ENCODE measurements around the gene WDR90. TPM values are rescaled to one million over a fixed set of nuclear protein-coding genes. Genes with fewer than 3 reads are reported as not detected.

The WDR90 gene
- total RNA-seq, 1 donor from 2014 or later, result 21.2 TPM

DNA sequence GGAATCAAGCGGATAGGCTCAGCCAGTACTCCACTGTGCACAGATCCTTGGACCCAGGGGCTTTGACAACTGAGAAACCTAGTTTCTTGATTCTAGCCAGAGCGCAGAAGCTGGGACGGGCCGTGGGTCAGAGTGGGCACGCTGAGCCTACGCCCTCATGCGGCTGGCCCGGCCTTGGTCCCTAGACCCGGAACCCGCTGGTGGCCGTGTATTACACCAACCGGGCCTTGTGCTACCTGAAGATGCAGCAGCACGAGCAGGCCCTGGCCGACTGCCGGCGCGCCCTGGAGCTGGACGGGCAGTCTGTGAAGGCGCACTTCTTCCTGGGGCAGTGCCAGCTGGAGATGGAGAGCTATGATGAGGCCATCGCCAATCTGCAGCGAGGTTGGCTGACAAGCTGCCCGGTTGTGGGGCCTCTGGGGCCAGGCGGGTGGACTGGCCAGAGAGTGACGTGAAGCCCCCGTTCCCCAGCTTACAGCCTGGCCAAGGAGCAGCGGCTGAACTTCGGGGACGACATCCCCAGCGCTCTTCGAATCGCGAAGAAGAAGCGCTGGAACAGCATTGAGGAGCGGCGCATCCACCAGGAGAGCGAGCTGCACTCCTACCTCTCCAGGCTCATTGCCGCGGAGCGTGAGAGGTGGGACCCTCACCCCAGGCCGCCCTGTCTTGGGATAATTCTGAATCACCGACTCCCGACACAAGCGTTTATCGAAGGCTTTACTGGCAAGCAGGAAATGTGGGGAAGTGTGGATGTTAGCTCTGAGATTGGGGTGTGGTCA, 32.0 kb downstream of the WDR90 start:
- peak; percentile 37 for DNase-seq (ENCODE audit: low read depth)

GRCh38 chr16:681746-682427, 32.7 kb downstream of the WDR90 start:
- H3K36me3 ChIP-seq (ENCODE audit: insufficient read depth, low read length), result peaks cover 3% of the 10 kb centered on the region
- FAIRE-seq (no peak), DNase-seq (ENCODE audit: low read depth) (peak; percentile 16)
- H3K9me3 Mint-ChIP-seq (ENCODE audit: unreplicated experiment), result no peaks in the 10 kb centered on the region
- H3K27me3 Mint-ChIP-seq (ENCODE audit: low read depth, unreplicated experiment), result no peaks in the 10 kb centered on the region
- peak overlapping the region; percentile 90 for H3K9ac ChIP-seq (ENCODE audit: low read length)
- H3K4me2 ChIP-seq (ENCODE audit: low read length), result peak overlapping the region; percentile 98
- H3K79me2 ChIP-seq (ENCODE audit: insufficient read depth, low read length), result peaks cover 55% of the 10 kb centered on the region
- peak overlapping the region; percentile 87 for H3K27ac Mint-ChIP-seq (ENCODE audit: unreplicated experiment)
- H3K4me1 Mint-ChIP-seq (ENCODE audit: low read depth, unreplicated experiment), result peaks cover 13% of the 10 kb centered on the region
- no peak overlapping the region for H3K27ac ChIP-seq (ENCODE audit: low read depth, low read length)
- peaks cover 32% of the 10 kb centered on the region for H3K4me1 ChIP-seq (ENCODE audit: insufficient read depth, low read length)
- H3K36me3 Mint-ChIP-seq (ENCODE audit: low read depth, unreplicated experiment), result peaks cover 8% of the 10 kb centered on the region
- TF ChIP-seq, protein P1, sequence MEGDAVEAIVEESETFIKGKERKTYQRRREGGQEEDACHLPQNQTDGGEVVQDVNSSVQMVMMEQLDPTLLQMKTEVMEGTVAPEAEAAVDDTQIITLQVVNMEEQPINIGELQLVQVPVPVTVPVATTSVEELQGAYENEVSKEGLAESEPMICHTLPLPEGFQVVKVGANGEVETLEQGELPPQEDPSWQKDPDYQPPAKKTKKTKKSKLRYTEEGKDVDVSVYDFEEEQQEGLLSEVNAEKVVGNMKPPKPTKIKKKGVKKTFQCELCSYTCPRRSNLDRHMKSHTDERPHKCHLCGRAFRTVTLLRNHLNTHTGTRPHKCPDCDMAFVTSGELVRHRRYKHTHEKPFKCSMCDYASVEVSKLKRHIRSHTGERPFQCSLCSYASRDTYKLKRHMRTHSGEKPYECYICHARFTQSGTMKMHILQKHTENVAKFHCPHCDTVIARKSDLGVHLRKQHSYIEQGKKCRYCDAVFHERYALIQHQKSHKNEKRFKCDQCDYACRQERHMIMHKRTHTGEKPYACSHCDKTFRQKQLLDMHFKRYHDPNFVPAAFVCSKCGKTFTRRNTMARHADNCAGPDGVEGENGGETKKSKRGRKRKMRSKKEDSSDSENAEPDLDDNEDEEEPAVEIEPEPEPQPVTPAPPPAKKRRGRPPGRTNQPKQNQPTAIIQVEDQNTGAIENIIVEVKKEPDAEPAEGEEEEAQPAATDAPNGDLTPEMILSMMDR (IDR thresholded peaks at IDR 0.05; ENCODE audit: insufficient read depth, low read depth, low read length), result no peak
- no peak for TF ChIP-seq EZH2 (IDR thresholded peaks at IDR 0.05; ENCODE audit: insufficient read depth, low read length)
- H3K9me3 ChIP-seq (ENCODE audit: insufficient read depth, low read depth, low read length), result no peaks in the 10 kb centered on the region
- peaks cover 31% of the 10 kb centered on the region for H4K20me1 ChIP-seq (ENCODE audit: insufficient read depth, low read length)
- no peaks in the 10 kb centered on the region for H3K27me3 ChIP-seq (ENCODE audit: insufficient read depth, low read length)
- peak overlapping the region; percentile 78 for H3K4me3 ChIP-seq (ENCODE audit: insufficient read depth, low read depth, low read length)
- no peak overlapping the region for H2AFZ ChIP-seq (ENCODE audit: low read depth, low read length)
- peak overlapping the region; percentile 89 for H3K4me3 Mint-ChIP-seq (ENCODE audit: unreplicated experiment)

More for the DNA sequence above, 32.0 kb downstream of the WDR90 start:
- Histone ChIP-seq H3K4me3 (ENCODE audit: insufficient read depth, low read depth, low read length) (peak overlapping the region; percentile 78), H3K36me3 (ENCODE audit: insufficient read depth, low read length) (peaks cover 3% of the 10 kb centered on the region), H3K27me3 (ENCODE audit: insufficient read depth, low read length) (no peaks in the 10 kb centered on the region), H3K4me2 (ENCODE audit: low read length) (peak overlapping the region; percentile 98), H3K27ac (ENCODE audit: low read depth, low read length) (peak overlapping the region; percentile 70), H3K79me2 (ENCODE audit: insufficient read depth, low read length) (peaks cover 50% of the 10 kb centered on the region), H3K9me3 (ENCODE audit: insufficient read depth, low read depth, low read length) (no peaks in the 10 kb centered on the region), H2AFZ (ENCODE audit: low read depth, low read length) (no peak overlapping the region), H3K9ac (ENCODE audit: low read length) (peak overlapping the region; percentile 90), H4K20me1 (ENCODE audit: insufficient read depth, low read length) (peaks cover 34% of the 10 kb centered on the region), H3K4me1 (ENCODE audit: insufficient read depth, low read length) (peaks cover 32% of the 10 kb centered on the region)
- peaks cover 9% of the 10 kb centered on the region for H3K36me3 Mint-ChIP-seq (ENCODE audit: low read depth, unreplicated experiment)
- FAIRE-seq, result no peak
- TF ChIP-seq, protein P1 (IDR thresholded peaks at IDR 0.05; ENCODE audit: insufficient read depth, low read depth, low read length), result no peak
- TF ChIP-seq EZH2 (IDR thresholded peaks at IDR 0.05; ENCODE audit: insufficient read depth, low read length), result no peak
- peak overlapping the region; percentile 87 for H3K27ac Mint-ChIP-seq (ENCODE audit: unreplicated experiment)
- H3K27me3 Mint-ChIP-seq (ENCODE audit: low read depth, unreplicated experiment), result no peaks in the 10 kb centered on the region
- H3K9me3 Mint-ChIP-seq (ENCODE audit: unreplicated experiment), result no peaks in the 10 kb centered on the region
- peak overlapping the region; percentile 89 for H3K4me3 Mint-ChIP-seq (ENCODE audit: unreplicated experiment)
- H3K4me1 Mint-ChIP-seq (ENCODE audit: low read depth, unreplicated experiment), result peaks cover 13% of the 10 kb centered on the region
